Ishikawa (cell line): ENCODE measurements around the gene SMIM22.

Source experiments
- CEBPB ChIP-seq: IDR thresholded peaks from 2 replicates; pipeline ENCODE4 v1.6.1; 2012
- EGR1 ChIP-seq: IDR thresholded peaks from 2 replicates; pipeline ENCODE4 v1.6.1; 2012
- EP300 ChIP-seq: IDR thresholded peaks from 2 replicates; pipeline ENCODE4 v1.6.1; 2012; ENCODE audit warnings: borderline replicate concordance
- MAX ChIP-seq: IDR thresholded peaks from 2 replicates; pipeline ENCODE4 v1.6.1; 2012
- NFIC ChIP-seq: IDR thresholded peaks from 2 replicates; pipeline ENCODE4 v1.6.1; 2012
- RAD21 ChIP-seq: IDR thresholded peaks from 2 replicates; pipeline ENCODE4 v1.6.1; 2012; ENCODE audit warnings: low read depth
- TCF12 ChIP-seq: IDR thresholded peaks from 2 replicates; pipeline ENCODE4 v1.6.1; 2012; ENCODE audit warnings: low read depth
- TEAD4 ChIP-seq: IDR thresholded peaks from 2 replicates; pipeline ENCODE4 v1.6.1; 2012
- USF1 ChIP-seq: IDR thresholded peaks from 2 replicates; pipeline ENCODE4 v1.6.1; 2012
- YY1 ChIP-seq: IDR thresholded peaks from 2 replicates; pipeline ENCODE4 v1.6.1; 2012; ENCODE audit warnings: low read depth
- TF ChIP-seq, protein P1 (sequence below): IDR thresholded peaks from 2 replicates; pipeline ENCODE4 v1.6.1; 2012; ENCODE audit warnings: low read depth, mild to moderate bottlenecking

DNA sequence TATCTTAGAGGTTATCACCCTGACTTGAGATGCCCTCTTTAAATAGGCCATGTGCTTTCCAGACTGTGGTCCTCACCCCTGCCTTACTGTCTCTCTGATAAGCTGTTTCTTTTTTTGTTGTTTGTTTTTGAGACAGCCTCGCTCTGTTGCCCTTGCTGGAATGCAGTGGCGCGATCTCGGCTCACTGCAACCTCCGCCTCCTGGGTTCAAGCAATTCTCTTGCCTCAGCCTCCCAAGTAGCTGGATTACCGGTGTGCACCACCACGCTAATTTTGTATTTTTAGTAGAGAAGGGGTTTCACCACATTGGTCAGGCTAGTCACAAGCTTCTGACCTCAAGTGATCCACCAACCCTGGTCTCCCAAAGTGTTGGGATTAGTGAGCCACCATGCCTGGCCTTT lies 6.3 kb upstream of the SMIM22 start:
- no peak for TF ChIP-seq EP300
- no peak for TF ChIP-seq EGR1
- TF ChIP-seq MAX, result no peak
- no peak for TF ChIP-seq RAD21
- no peak for TF ChIP-seq CEBPB
- no peak for TF ChIP-seq USF1
- no peak for TF ChIP-seq TEAD4
- no peak for TF ChIP-seq YY1
- TF ChIP-seq, protein P1, sequence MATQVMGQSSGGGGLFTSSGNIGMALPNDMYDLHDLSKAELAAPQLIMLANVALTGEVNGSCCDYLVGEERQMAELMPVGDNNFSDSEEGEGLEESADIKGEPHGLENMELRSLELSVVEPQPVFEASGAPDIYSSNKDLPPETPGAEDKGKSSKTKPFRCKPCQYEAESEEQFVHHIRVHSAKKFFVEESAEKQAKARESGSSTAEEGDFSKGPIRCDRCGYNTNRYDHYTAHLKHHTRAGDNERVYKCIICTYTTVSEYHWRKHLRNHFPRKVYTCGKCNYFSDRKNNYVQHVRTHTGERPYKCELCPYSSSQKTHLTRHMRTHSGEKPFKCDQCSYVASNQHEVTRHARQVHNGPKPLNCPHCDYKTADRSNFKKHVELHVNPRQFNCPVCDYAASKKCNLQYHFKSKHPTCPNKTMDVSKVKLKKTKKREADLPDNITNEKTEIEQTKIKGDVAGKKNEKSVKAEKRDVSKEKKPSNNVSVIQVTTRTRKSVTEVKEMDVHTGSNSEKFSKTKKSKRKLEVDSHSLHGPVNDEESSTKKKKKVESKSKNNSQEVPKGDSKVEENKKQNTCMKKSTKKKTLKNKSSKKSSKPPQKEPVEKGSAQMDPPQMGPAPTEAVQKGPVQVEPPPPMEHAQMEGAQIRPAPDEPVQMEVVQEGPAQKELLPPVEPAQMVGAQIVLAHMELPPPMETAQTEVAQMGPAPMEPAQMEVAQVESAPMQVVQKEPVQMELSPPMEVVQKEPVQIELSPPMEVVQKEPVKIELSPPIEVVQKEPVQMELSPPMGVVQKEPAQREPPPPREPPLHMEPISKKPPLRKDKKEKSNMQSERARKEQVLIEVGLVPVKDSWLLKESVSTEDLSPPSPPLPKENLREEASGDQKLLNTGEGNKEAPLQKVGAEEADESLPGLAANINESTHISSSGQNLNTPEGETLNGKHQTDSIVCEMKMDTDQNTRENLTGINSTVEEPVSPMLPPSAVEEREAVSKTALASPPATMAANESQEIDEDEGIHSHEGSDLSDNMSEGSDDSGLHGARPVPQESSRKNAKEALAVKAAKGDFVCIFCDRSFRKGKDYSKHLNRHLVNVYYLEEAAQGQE, result no peak
- no peak for TF ChIP-seq TCF12
- TF ChIP-seq NFIC, result no peak
